Nephron progenitor cell (in vitro differentiated cells): ENCODE measurements around the gene DUOX1.

Source experiments
- DNase-seq: peaks from one replicate; pipeline ENCODE4 v3.0.0; 2021
- H3K27ac Mint-ChIP-seq: 2 replicates; pipeline ENCODE4 v1.8.0; 2021; ENCODE audit warnings: mild to moderate bottlenecking, moderate library complexity, mixed read lengths
- H3K27me3 Mint-ChIP-seq: 2 replicates; pipeline ENCODE4 v1.8.0; 2021; ENCODE audit warnings: mild to moderate bottlenecking, low read depth, mixed read lengths; ENCODE audit not compliant: poor library complexity
- H3K36me3 Mint-ChIP-seq: 2 replicates; pipeline ENCODE4 v1.8.0; 2021; ENCODE audit warnings: low read depth, mixed read lengths
- H3K4me1 Mint-ChIP-seq: 2 replicates; pipeline ENCODE4 v1.8.0; 2021; ENCODE audit warnings: mixed read lengths
- H3K4me3 Mint-ChIP-seq: 2 replicates; pipeline ENCODE4 v1.8.0; 2021; ENCODE audit warnings: mild to moderate bottlenecking, moderate library complexity, mixed read lengths
- H3K9me3 Mint-ChIP-seq: 2 replicates; pipeline ENCODE4 v1.8.0; 2021; ENCODE audit warnings: mild to moderate bottlenecking, moderate library complexity, mixed read lengths
- TF ChIP-seq, protein P1 (sequence below): fragments of 200-600 bp; sonication (generic); IDR thresholded peaks from 2 replicates; pipeline ENCODE4 v1.5.0; 2021; ENCODE audit warnings: antibody characterized with exemption

DUOX1 gene

DNA sequence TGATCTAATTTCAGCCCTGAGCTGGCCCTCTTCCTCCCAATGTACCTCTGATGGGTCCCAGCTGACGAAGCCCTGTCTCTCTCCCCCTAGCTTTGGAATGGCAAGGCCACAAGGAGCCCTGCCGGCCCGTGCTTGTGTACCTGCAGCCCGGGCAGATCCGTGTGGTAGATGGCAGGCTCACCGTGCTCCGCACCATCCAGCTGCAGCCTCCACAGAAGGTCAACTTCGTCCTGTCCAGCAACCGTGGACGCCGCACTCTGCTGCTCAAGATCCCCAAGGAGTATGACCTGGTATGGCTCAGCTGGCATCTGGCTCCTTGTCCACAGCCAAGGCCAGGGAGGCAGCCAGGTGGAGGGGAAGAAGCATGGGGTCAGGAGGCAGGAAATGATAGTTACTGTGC is 14.2 kb downstream of the DUOX1 start:
- peaks cover 6% of the 10 kb centered on the region for H3K4me1 Mint-ChIP-seq
- TF ChIP-seq, protein P1, sequence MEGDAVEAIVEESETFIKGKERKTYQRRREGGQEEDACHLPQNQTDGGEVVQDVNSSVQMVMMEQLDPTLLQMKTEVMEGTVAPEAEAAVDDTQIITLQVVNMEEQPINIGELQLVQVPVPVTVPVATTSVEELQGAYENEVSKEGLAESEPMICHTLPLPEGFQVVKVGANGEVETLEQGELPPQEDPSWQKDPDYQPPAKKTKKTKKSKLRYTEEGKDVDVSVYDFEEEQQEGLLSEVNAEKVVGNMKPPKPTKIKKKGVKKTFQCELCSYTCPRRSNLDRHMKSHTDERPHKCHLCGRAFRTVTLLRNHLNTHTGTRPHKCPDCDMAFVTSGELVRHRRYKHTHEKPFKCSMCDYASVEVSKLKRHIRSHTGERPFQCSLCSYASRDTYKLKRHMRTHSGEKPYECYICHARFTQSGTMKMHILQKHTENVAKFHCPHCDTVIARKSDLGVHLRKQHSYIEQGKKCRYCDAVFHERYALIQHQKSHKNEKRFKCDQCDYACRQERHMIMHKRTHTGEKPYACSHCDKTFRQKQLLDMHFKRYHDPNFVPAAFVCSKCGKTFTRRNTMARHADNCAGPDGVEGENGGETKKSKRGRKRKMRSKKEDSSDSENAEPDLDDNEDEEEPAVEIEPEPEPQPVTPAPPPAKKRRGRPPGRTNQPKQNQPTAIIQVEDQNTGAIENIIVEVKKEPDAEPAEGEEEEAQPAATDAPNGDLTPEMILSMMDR = no peak
- H3K27ac Mint-ChIP-seq = no peak overlapping the region
- no peak overlapping the region for H3K4me3 Mint-ChIP-seq
- H3K36me3 Mint-ChIP-seq = no peaks in the 10 kb centered on the region
- H3K9me3 Mint-ChIP-seq = no peaks in the 10 kb centered on the region
- DNase-seq = no peak
- H3K27me3 Mint-ChIP-seq = peaks cover 31% of the 10 kb centered on the region

- Mint-ChIP-seq H3K36me3 (no peaks in the 10 kb centered on the region), H3K27ac (no peak overlapping the region), H3K27me3 (peaks cover 33% of the 10 kb centered on the region), H3K9me3 (no peaks in the 10 kb centered on the region), H3K4me3 (no peak overlapping the region), H3K4me1 (no peaks in the 10 kb centered on the region)
- TF ChIP-seq, protein P1 = no peak
- DNase-seq = no peak
Measured at GRCh38 chr15:45144775-45145174, 15.0 kb downstream of the DUOX1 start.

GRCh38 chr15:45146405-45146804 is 16.6 kb downstream of the DUOX1 start:
- Mint-ChIP-seq H3K9me3 (no peaks in the 10 kb centered on the region), H3K4me3 (no peak overlapping the region), H3K36me3 (no peaks in the 10 kb centered on the region), H3K27ac (no peak overlapping the region), H3K27me3 (peaks cover 41% of the 10 kb centered on the region), H3K4me1 (no peaks in the 10 kb centered on the region)
- DNase-seq = no peak
- TF ChIP-seq, protein P1 = no peak

- Mint-ChIP-seq H3K9me3 (no peaks in the 10 kb centered on the region), H3K4me1 (peaks cover 9% of the 10 kb centered on the region), H3K27ac (peak overlapping the region; percentile 79), H3K36me3 (peaks cover 7% of the 10 kb centered on the region), H3K4me3 (no peak overlapping the region), H3K27me3 (peaks cover 33% of the 10 kb centered on the region)
- TF ChIP-seq, protein P1 = no peak
- no peak for DNase-seq
Measured at GRCh38 chr15:45147606-45148005, 17.8 kb downstream of the DUOX1 start.

- no peak for DNase-seq
- H3K27me3 Mint-ChIP-seq = peaks cover 32% of the 10 kb centered on the region
- no peaks in the 10 kb centered on the region for H3K9me3 Mint-ChIP-seq
- peaks cover 9% of the 10 kb centered on the region for H3K4me1 Mint-ChIP-seq
- H3K27ac Mint-ChIP-seq = peak overlapping the region; percentile 79
- TF ChIP-seq, protein P1 = no peak
- peaks cover 8% of the 10 kb centered on the region for H3K36me3 Mint-ChIP-seq
- H3K4me3 Mint-ChIP-seq = no peak overlapping the region
Measured at GRCh38 chr15:45148076-45149059, 18.6 kb downstream of the DUOX1 start.

- DNase-seq = no peak
- Mint-ChIP-seq H3K4me3 (no peak overlapping the region), H3K9me3 (no peaks in the 10 kb centered on the region), H3K27ac (no peak overlapping the region), H3K36me3 (peaks cover 8% of the 10 kb centered on the region), H3K27me3 (peaks cover 32% of the 10 kb centered on the region), H3K4me1 (peaks cover 9% of the 10 kb centered on the region)
- TF ChIP-seq, protein P1 = no peak
Measured at GRCh38 chr15:45149060-45149459, 19.3 kb downstream of the DUOX1 start.
